ENCODE measurements around the gene ADORA1. TPM values are rescaled to one million over a fixed set of nuclear protein-coding genes. Genes with fewer than 3 reads are reported as not detected.

The ADORA1 gene
- total and polyA plus RNA-seq, 2 donors (not counting 1 experiment from before 2014, with no cell fraction given) = not detected

DNA sequence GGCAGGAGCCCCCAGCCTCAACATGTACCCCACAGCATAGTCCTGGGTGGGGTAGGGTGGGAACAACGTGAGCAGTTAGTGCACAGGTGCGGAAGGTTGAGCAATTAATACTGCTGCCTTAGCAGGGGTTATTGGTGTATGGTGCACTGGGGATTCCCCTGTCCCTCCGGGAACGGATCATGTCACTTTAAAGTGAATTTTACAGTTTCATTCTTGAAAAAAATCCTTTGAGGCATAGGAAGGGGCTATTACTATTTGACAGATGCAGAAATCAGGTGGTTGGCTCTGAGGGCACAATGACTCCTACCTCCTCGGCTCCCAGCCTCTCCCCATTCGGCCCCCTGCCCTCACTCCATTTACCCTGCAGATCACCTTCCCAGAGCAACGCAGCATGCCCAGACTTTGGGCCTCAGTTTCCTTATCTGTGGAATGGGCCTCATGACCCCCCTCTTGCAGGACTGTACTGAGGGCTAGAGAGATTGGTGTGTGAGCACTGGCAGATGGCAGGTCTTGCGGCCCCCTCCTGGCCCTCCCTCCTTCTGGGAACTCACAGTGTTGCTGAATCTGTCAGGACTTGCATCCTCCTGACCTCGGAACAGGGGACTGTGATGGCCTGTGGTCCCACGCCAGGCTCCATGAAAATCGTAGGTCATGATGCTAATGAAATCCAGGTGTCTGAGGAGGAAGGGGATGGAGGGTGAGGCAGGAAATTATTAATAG is 53.2 kb downstream of the ADORA1 start:
- ChIA-PET CTCF (no interaction called here), POLR2A (no interaction called here)
- Mint-ChIP-seq H3K27me3 (peaks cover 7% of the 10 kb centered on the region), H3K4me1 (no peaks in the 10 kb centered on the region), H3K4me3 (no peak overlapping the region), H3K27ac (no peak overlapping the region), H3K9me3 (ENCODE audit: insufficient read depth) (no peaks in the 10 kb centered on the region)
- Histone ChIP-seq H3K4me2 (replicated peaks; ENCODE audit: low read depth, low read length, poor library complexity, severe bottlenecking) (no peak overlapping the region), H3K4me1 (ENCODE audit: control insufficient read depth in 2 of 2, insufficient read depth in 2 of 2, low read length in 2 of 2) (peaks cover 0 to 5% of the 10 kb centered on the region in 2 donors), H3K79me2 (ENCODE audit: control insufficient read depth, insufficient read depth, low read length) (no peaks in the 10 kb centered on the region), H3K27ac (ENCODE audit: low read length in 2 of 2) (no peak overlapping the region), H3K4me3 (ENCODE audit: control extremely low read depth in 1 of 5, extremely low read depth in 1 of 5, insufficient read depth in 1 of 5, low read depth in 2 of 5, low read length in 4 of 5) (no peak overlapping the region), H3K27me3 (replicated peaks in 1 of 4; ENCODE audit: control extremely low read depth in 1 of 4, control insufficient read depth in 3 of 4, insufficient read depth in 4 of 4, low read length in 3 of 4) (peaks cover 0 to 8% (median 0%) of the 10 kb centered on the region in 4 experiments), H2AFZ (ENCODE audit: insufficient read depth, low read depth, low read length, poor library complexity, severe bottlenecking) (no peak overlapping the region), H3K9ac (ENCODE audit: low read length) (no peak overlapping the region), H4K20me1 (ENCODE audit: control insufficient read depth, insufficient read depth, low read length, poor library complexity, severe bottlenecking) (no peaks in the 10 kb centered on the region), H3K9me3 (ENCODE audit: control extremely low read depth in 1 of 3, control insufficient read depth in 2 of 3, insufficient read depth in 1 of 3, low read length in 2 of 3) (no peaks in the 10 kb centered on the region), H3K36me3 (replicated peaks in 1 of 2; ENCODE audit: control extremely low read depth in 1 of 2, control insufficient read depth in 1 of 2, extremely low read depth in 1 of 2, insufficient read depth in 2 of 2, low read length in 1 of 2) (no peaks in the 10 kb centered on the region)
- no peak for ATAC-seq (ENCODE audit: low read depth)
- intact Hi-C loops (cut with micrococcal nuclease) = no loop called here
- TF ChIP-seq, protein P1, sequence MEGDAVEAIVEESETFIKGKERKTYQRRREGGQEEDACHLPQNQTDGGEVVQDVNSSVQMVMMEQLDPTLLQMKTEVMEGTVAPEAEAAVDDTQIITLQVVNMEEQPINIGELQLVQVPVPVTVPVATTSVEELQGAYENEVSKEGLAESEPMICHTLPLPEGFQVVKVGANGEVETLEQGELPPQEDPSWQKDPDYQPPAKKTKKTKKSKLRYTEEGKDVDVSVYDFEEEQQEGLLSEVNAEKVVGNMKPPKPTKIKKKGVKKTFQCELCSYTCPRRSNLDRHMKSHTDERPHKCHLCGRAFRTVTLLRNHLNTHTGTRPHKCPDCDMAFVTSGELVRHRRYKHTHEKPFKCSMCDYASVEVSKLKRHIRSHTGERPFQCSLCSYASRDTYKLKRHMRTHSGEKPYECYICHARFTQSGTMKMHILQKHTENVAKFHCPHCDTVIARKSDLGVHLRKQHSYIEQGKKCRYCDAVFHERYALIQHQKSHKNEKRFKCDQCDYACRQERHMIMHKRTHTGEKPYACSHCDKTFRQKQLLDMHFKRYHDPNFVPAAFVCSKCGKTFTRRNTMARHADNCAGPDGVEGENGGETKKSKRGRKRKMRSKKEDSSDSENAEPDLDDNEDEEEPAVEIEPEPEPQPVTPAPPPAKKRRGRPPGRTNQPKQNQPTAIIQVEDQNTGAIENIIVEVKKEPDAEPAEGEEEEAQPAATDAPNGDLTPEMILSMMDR (IDR thresholded peaks at IDR 0.05) = no peak
- TF ChIP-seq EZH2 (IDR thresholded peaks at IDR 0.05; ENCODE audit: borderline replicate concordance, insufficient read depth, low read depth, low read length, poor library complexity, severe bottlenecking) = no peak
- no peak for DNase-seq
- WGBS (ENCODE audit: insufficient coverage) = 83% methylated on average over 8 of the region's 11 CpGs

DNA sequence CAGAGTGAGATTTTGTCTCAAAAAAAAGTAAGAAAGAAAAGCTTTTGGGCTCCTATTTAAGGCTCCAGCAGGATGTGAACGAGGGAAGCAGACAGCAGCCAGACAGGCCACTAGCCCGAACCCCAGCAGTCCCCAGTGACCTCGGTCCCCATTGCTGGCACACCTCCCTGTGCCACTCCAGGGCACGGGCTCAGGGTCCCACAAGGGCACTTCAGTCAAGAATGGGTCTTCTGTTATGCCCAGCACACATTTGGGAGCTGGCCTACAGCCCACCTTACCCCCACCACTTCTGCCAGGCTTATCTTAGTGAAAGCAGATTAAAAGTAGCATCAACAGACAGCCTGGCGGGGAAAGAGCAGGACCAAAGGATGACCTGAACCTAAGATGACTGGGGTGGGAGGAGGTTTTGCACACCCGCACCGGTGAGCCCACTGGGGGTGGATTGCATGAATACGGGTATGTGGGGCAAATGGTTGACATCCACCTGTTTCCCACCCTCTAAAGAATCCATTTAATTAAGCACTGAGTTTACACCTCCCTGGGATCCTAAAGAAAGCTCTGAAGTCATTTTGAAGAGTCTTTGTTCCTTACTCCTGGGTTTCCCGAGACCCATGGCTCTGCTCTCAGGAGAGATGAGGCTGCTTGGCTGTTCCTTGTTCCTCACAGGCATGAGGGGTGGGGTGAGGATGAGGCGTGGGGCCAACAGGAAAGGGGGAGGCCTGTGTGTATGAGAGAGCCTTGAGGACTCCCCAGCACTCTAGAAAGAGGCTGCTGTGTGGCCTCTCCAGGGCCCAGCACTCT is 54.3 kb downstream of the ADORA1 start:
- Histone ChIP-seq H3K4me1 (ENCODE audit: control insufficient read depth in 2 of 2, insufficient read depth in 2 of 2, low read length in 2 of 2) (no peaks in the 10 kb centered on the region), H3K79me2 (ENCODE audit: control insufficient read depth, insufficient read depth, low read length) (no peaks in the 10 kb centered on the region), H3K27ac (ENCODE audit: low read length in 2 of 2) (no peak overlapping the region), H3K27me3 (replicated peaks in 1 of 4; ENCODE audit: control extremely low read depth in 1 of 4, control insufficient read depth in 3 of 4, insufficient read depth in 4 of 4, low read length in 3 of 4) (peaks cover 0 to 5% (median 0%) of the 10 kb centered on the region in 4 experiments), H3K4me3 (ENCODE audit: control extremely low read depth in 1 of 5, extremely low read depth in 1 of 5, insufficient read depth in 1 of 5, low read depth in 2 of 5, low read length in 4 of 5) (no peak overlapping the region), H3K9ac (ENCODE audit: low read length) (no peak overlapping the region), H3K4me2 (replicated peaks; ENCODE audit: low read depth, low read length, poor library complexity, severe bottlenecking) (no peak overlapping the region), H2AFZ (ENCODE audit: insufficient read depth, low read depth, low read length, poor library complexity, severe bottlenecking) (no peak overlapping the region), H4K20me1 (ENCODE audit: control insufficient read depth, insufficient read depth, low read length, poor library complexity, severe bottlenecking) (no peaks in the 10 kb centered on the region), H3K9me3 (ENCODE audit: control extremely low read depth in 1 of 3, control insufficient read depth in 2 of 3, insufficient read depth in 1 of 3, low read length in 2 of 3) (no peaks in the 10 kb centered on the region), H3K36me3 (replicated peaks in 1 of 2; ENCODE audit: control extremely low read depth in 1 of 2, control insufficient read depth in 1 of 2, extremely low read depth in 1 of 2, insufficient read depth in 2 of 2, low read length in 1 of 2) (no peaks in the 10 kb centered on the region)
- ATAC-seq (ENCODE audit: low read depth) = no peak
- DNase-seq = no peak
- no peak overlapping the region for H3K4me3 Mint-ChIP-seq
- intact Hi-C loops (cut with micrococcal nuclease) = no loop called here
- no peak overlapping the region for H3K27ac Mint-ChIP-seq
- H3K9me3 Mint-ChIP-seq (ENCODE audit: insufficient read depth) = no peaks in the 10 kb centered on the region
- 62% methylated on average over 6 of the region's 10 CpGs for WGBS (ENCODE audit: insufficient coverage)
- peaks cover 10% of the 10 kb centered on the region for H3K27me3 Mint-ChIP-seq
- no peaks in the 10 kb centered on the region for H3K4me1 Mint-ChIP-seq
- TF ChIP-seq EZH2 (IDR thresholded peaks at IDR 0.05; ENCODE audit: borderline replicate concordance, insufficient read depth, low read depth, low read length, poor library complexity, severe bottlenecking) = no peak
- TF ChIP-seq, protein P1 (IDR thresholded peaks at IDR 0.05) = no peak
- ChIA-PET CTCF (no interaction called here), POLR2A (no interaction called here)

All from B cell (primary cell).